ENCODE data around the gene RNF220. TPM values are rescaled to one million over a fixed set of nuclear protein-coding genes. Genes with fewer than 3 reads are reported as not detected.
A peak's percentile ranks its signal among the peaks of the same experiment; 100 is the strongest.

RNF220 gene
- total and polyA plus RNA-seq, 9 of the 15 experiments (the other 6 are each of a cell fraction or from before 2014, with no cell fraction given): 5.1 to 117 (median 66.9) TPM

- TF ChIP-seq ERF (CRISPR knock-in tag; IDR thresholded peaks at IDR 0.05) (peak; percentile 86), MYC (IDR thresholded peaks at IDR 0.05; ENCODE audit: low read depth, low read length) (peak; percentile 97), MYC (CRISPR knock-in tag; IDR thresholded peaks at IDR 0.05; ENCODE audit: borderline replicate concordance, low read depth) (peak; percentile 94; the same call in 1 of the 2 replicates), GABPA (tag; conservative IDR thresholded peaks at IDR 0.05; ENCODE audit: low read depth) (peak; percentile 81), ZNF324 (CRISPR knock-in tag; IDR thresholded peaks at IDR 0.05) (no peak), ZKSCAN1 (IDR thresholded peaks at IDR 0.05; ENCODE audit: low read depth, low read length) (no peak), SFPQ (IDR thresholded peaks at IDR 0.05; ENCODE audit: low read depth, low read length) (no peak), PML (IDR thresholded peaks at IDR 0.05; ENCODE audit: low read length) (peak; percentile 71), EGR1 (conservative IDR thresholded peaks at IDR 0.05) (peak; percentile 94), ZNF316 (IDR thresholded peaks at IDR 0.05) (no peak), ZNF79 (CRISPR knock-in tag; IDR thresholded peaks at IDR 0.05; ENCODE audit: low read depth) (no peak), DNMT1 (IDR thresholded peaks at IDR 0.05) (no peak), POLR2H (tag; IDR thresholded peaks at IDR 0.05; ENCODE audit: low read depth) (peak; percentile 96), FOXJ2 (tag; IDR thresholded peaks at IDR 0.05) (0 out of 2 replicates have a peak, but pooled peaks have one; percentile 20), ZNF584 (CRISPR knock-in tag; IDR thresholded peaks at IDR 0.05; ENCODE audit: low read depth) (0 out of 2 replicates have a peak, but pooled peaks have one; percentile 67), TOE1 (IDR thresholded peaks at IDR 0.05; ENCODE audit: borderline replicate concordance) (peak; percentile 99), TOE1 (CRISPR knock-in tag; IDR thresholded peaks at IDR 0.05; ENCODE audit: borderline replicate concordance, low read depth) (no peak), SRSF7 (optimal IDR thresholded peaks at IDR 0.05; ENCODE audit: low read depth, low read length) (no peak), ZNF184 (CRISPR knock-in tag; IDR thresholded peaks at IDR 0.05) (no peak), SAP30 (IDR thresholded peaks at IDR 0.05; ENCODE audit: borderline replicate concordance, insufficient read depth, low read depth, low read length, poor library complexity, severe bottlenecking) (peak; percentile 92), MAFF (IDR thresholded peaks at IDR 0.05; ENCODE audit: low read length) (no peak), LARP7 (IDR thresholded peaks at IDR 0.05) (no peak), FOXK1 (CRISPR knock-in tag; IDR thresholded peaks at IDR 0.05; ENCODE audit: borderline replicate concordance) (no peak)
- TF ChIP-seq, protein P1, sequence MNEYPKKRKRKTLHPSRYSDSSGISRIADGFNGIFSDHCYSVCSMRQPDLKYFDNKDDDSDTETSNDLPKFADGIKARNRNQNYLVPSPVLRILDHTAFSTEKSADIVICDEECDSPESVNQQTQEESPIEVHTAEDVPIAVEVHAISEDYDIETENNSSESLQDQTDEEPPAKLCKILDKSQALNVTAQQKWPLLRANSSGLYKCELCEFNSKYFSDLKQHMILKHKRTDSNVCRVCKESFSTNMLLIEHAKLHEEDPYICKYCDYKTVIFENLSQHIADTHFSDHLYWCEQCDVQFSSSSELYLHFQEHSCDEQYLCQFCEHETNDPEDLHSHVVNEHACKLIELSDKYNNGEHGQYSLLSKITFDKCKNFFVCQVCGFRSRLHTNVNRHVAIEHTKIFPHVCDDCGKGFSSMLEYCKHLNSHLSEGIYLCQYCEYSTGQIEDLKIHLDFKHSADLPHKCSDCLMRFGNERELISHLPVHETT (CRISPR knock-in tag; conservative IDR thresholded peaks at IDR 0.05 in 1 of 2, IDR thresholded peaks at IDR 0.05 in 1 of 2): peak in 1 of 2 experiments; percentile 98; a peak in 2 of 4 replicates
Measured at GRCh38 chr1:44631647-44632539, 226.8 kb downstream of the RNF220 start (continued).

All from K562 (cell line).